ENCODE measurements around the gene LAPTM5. TPM values are rescaled to one million over a fixed set of nuclear protein-coding genes. Genes with fewer than 3 reads are reported as not detected.
A peak's percentile ranks its signal among the peaks of the same experiment; 100 is the strongest.

The LAPTM5 gene
- total RNA-seq, 1 donor from 2014 or later = 424 TPM

DNA sequence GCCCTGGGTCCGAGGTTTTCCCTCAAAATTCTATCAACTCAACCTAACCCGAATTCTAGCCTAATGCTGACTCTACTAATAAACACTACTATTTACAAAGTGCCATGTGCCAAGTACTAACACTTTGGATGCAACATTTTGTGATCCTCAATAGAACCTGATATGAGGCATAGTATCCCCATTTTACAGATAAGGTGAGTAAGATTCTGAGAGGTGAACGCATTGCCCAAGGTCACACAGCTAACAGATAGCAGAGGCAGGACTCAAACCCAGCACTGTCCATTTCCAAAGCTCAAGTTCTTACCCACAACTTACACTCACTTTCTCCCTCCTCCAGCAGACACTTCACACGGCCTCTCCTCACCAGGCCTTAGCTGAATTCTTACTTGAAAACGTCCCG lies 46.0 kb upstream of the LAPTM5 start:
- DNase-seq (no peak), ATAC-seq (no peak)
- H3K36me3 ChIP-seq = no peaks in the 10 kb centered on the region
- H3K27me3 ChIP-seq = peaks cover 4% of the 10 kb centered on the region
- H3K27ac ChIP-seq = no peak overlapping the region
- intact Hi-C loops (cut with DNase I) = loop anchor here (5.0 kb wide), 1 partner anchor 109 kb away; no protein-coding TSS in a partner anchor
- H3K4me1 ChIP-seq = peaks cover 18% of the 10 kb centered on the region
- H3K9me3 ChIP-seq = no peaks in the 10 kb centered on the region
- no peak overlapping the region for H3K4me3 ChIP-seq
- TF ChIP-seq, protein P1, sequence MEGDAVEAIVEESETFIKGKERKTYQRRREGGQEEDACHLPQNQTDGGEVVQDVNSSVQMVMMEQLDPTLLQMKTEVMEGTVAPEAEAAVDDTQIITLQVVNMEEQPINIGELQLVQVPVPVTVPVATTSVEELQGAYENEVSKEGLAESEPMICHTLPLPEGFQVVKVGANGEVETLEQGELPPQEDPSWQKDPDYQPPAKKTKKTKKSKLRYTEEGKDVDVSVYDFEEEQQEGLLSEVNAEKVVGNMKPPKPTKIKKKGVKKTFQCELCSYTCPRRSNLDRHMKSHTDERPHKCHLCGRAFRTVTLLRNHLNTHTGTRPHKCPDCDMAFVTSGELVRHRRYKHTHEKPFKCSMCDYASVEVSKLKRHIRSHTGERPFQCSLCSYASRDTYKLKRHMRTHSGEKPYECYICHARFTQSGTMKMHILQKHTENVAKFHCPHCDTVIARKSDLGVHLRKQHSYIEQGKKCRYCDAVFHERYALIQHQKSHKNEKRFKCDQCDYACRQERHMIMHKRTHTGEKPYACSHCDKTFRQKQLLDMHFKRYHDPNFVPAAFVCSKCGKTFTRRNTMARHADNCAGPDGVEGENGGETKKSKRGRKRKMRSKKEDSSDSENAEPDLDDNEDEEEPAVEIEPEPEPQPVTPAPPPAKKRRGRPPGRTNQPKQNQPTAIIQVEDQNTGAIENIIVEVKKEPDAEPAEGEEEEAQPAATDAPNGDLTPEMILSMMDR (IDR thresholded peaks at IDR 0.05) = no peak

DNA sequence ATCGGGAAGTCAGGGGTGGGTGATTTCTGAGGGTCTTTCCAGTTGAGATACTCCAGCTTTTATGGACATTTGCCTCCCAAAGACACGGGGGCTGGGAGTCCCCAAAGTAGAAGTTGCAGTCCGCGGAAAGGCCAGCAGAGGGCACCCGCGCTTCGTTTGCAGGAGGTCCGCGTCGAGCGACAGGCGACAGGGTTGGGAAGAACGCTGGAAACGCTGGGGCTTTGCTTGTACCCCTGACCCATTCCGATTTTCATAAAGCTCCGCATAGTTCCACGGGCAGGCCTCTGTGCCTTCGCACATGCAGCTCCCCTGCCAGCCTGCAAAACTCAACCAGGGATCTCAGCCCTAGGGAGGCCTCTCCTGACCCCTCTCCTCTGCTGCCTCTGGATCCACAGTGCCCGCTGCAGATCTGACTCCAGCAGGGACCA lies 44.2 kb upstream of the LAPTM5 start:
- Histone ChIP-seq H3K4me3 (no peak overlapping the region), H3K27me3 (peaks cover 4% of the 10 kb centered on the region), H3K27ac (no peak overlapping the region), H3K9me3 (no peaks in the 10 kb centered on the region), H3K36me3 (no peaks in the 10 kb centered on the region), H3K4me1 (peaks cover 27% of the 10 kb centered on the region)
- TF ChIP-seq, protein P1 (IDR thresholded peaks at IDR 0.05) = peak; percentile 94
- ATAC-seq (peak; percentile 79), DNase-seq (peak; percentile 91)
- intact Hi-C loops (cut with DNase I) = loop anchor here (5.0 kb wide), 1 partner anchor 111 kb away; no protein-coding TSS in a partner anchor

DNA sequence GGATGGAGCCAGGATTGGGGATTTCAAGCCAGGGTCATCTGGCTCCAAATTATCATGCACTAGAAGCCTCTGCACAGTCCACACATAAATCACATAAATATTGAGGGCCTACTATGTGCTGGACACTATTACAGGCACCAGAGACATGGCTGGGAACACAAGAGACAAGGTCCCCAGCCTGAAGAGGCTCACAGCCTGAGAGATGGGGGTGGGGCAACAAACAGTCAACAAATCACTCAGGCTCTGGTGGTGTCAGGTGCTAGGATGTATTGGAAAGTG lies 41.6 kb upstream of the LAPTM5 start:
- no peak for ATAC-seq

DNA sequence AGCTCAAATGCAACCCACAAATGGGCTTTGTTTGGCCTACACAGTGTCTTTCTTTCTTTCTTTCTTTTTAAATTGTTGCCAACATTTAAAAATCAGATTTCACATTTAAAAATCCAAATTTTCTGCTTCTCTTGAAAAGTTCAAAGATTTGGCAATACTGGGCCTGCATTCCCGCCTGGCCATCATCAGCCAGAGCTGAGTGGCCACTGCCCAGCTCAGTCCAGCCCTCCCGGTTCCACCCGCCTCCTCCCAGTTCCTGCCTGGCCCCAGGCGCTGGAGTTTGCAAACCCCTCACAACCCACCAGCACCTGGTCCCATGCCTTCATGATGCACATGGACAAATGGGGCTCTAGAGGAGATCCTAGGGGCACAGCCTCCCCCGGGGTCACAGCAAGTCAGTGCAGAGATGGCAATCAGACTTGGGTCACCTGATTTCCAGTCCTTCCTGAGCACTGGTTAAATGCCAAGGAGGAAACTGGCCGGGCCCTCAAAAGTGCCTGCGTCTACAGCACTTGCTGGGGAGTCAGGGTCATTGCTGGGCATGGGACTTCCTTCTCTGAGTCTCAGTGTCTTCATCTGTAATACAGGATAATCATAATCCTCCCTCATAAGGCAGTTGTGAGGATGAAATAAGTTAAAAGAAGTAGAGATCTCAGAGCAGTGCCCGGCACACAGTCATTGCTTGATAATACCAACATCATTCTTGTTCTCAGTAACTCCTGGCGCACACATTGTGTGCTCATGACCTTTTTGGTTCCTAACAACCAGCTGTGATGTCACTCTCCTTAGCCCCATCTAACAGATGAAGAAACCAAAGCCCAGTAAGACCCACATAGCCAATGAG lies 41.0 kb upstream of the LAPTM5 start:
- H3K27me3 ChIP-seq = no peaks in the 10 kb centered on the region
- TF ChIP-seq, protein P1 (IDR thresholded peaks at IDR 0.05) = no peak
- peaks cover 27% of the 10 kb centered on the region for H3K4me1 ChIP-seq
- H3K27ac ChIP-seq = peak overlapping the region; percentile 15
- no peaks in the 10 kb centered on the region for H3K9me3 ChIP-seq
- no peaks in the 10 kb centered on the region for H3K36me3 ChIP-seq
- no peak overlapping the region for H3K4me3 ChIP-seq
- ATAC-seq (peak; percentile 73), DNase-seq (peak; percentile 82)
- intact Hi-C loops (cut with DNase I) = no loop called here

More for the DNA sequence above, 41.6 kb upstream of the LAPTM5 start:
- DNase-seq = no peak
- H3K27ac ChIP-seq = no peak overlapping the region
- no peaks in the 10 kb centered on the region for H3K9me3 ChIP-seq
- H3K4me3 ChIP-seq = no peak overlapping the region
- H3K4me1 ChIP-seq = peaks cover 27% of the 10 kb centered on the region
- intact Hi-C loops (cut with DNase I) = no loop called here
- no peaks in the 10 kb centered on the region for H3K27me3 ChIP-seq
- TF ChIP-seq, protein P1 (IDR thresholded peaks at IDR 0.05) = no peak
- H3K36me3 ChIP-seq = no peaks in the 10 kb centered on the region

DNA sequence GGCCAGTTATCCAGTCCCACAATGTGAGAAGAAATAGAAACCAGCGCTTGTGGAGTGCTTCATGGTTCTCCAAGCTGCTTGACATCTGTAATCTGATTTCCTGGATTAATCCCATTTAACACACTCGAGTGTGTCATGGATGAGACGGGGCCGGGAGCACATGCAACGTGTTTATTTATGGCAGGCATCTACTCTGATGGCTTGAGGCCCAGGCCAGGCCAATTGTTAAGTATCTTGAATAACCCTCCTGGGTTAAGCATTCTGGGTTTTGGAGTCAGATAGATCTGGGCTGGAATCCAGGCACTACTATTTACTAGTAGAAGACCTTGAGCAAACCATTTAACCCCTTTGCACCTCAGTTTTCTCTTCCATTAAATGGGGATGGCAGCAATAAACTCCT lies 37.5 kb upstream of the LAPTM5 start:
- Histone ChIP-seq H3K27me3 (no peaks in the 10 kb centered on the region), H3K4me1 (peaks cover 23% of the 10 kb centered on the region), H3K27ac (no peak overlapping the region), H3K36me3 (no peaks in the 10 kb centered on the region), H3K9me3 (no peaks in the 10 kb centered on the region), H3K4me3 (no peak overlapping the region)
- DNase-seq (no peak), ATAC-seq (no peak)
- intact Hi-C loops (cut with DNase I) = no loop called here
- TF ChIP-seq, protein P1 (IDR thresholded peaks at IDR 0.05) = no peak
